GM12865 (cell line): ENCODE results near the gene GET4.
"Not testable (repeated sequence)": the region's sequence is repeated elsewhere in the genome, so short reads cannot be mapped to it uniquely, and the experiment has no call there.

Experiments
- DNase-seq: peaks from one replicate; pipeline ENCODE4 v3.0.0; 2010; ENCODE audit warnings: low read depth
- H3K4me3 ChIP-seq: 2 replicates; pipeline ENCODE4 v1.5.1; 2011; ENCODE audit warnings: mild to moderate bottlenecking, low read depth, low read length, control low read depth
- TF ChIP-seq, protein P1 (sequence below): IDR thresholded peaks from 2 replicates; pipeline ENCODE4 v1.5.1; 2011; ENCODE audit warnings: low read length, control low read depth, low read depth, inconsistent platforms; ENCODE audit not compliant: insufficient read depth; ENCODE audit errors: missing control alignments

GET4 gene

DNA sequence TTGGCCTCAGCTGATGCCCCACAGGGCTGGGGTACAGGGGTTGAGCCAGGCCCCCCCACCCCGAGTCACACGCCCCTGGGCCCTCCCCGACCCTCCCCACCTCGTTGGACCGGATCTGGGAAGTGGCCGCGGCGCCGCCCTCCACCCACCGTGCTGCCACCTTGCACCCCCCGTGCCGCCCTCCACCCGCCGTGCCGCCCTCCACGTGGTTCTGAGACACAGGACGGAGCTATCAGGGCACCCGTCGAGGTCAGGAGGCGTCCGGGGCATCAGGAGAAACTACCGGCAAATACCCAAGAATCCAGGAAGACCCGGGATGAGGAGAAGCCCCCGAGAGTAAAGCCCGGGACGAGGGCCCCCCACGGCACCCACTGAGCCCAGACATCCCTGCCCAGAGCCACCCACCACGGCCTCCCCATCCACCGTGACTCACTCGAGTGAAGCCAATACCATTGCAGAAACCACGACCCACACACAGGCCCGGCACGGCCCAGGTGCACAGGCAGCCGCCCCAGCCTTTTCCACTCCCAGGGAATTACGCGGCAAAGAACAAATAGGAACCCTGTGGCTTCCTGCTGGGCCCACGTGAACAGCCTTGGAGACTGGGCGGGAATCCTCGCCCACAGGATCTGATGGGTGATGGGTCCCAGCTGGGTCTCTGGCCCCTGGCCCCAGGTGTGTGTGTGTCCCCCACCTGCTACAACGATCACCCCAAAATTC, 44.2 kb downstream of the GET4 start:
- no peak overlapping the region for H3K4me3 ChIP-seq
- DNase-seq, result no peak

DNA sequence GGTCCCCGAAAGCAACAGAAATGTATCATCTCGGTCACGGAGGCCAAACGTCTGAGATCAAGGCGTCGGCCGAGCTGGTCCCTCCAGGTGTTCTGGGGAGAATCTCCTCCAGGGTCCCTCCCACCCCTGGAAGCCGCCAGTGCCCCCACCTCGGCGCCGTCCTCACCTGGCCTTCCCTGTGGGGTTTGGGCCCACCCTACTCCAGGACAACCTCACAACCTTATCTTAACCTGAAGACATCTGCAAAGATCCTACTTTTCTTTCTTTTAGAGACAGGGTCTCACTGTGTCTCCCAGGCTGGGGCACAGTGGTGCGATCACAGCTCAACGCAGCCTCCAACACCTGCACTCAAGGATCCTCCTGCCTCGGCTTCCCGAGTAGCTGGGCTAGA, 44.7 kb downstream of the GET4 start:
- DNase-seq, result no peak
- H3K4me3 ChIP-seq, result no peak overlapping the region
- TF ChIP-seq, protein P1, sequence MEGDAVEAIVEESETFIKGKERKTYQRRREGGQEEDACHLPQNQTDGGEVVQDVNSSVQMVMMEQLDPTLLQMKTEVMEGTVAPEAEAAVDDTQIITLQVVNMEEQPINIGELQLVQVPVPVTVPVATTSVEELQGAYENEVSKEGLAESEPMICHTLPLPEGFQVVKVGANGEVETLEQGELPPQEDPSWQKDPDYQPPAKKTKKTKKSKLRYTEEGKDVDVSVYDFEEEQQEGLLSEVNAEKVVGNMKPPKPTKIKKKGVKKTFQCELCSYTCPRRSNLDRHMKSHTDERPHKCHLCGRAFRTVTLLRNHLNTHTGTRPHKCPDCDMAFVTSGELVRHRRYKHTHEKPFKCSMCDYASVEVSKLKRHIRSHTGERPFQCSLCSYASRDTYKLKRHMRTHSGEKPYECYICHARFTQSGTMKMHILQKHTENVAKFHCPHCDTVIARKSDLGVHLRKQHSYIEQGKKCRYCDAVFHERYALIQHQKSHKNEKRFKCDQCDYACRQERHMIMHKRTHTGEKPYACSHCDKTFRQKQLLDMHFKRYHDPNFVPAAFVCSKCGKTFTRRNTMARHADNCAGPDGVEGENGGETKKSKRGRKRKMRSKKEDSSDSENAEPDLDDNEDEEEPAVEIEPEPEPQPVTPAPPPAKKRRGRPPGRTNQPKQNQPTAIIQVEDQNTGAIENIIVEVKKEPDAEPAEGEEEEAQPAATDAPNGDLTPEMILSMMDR, result no peak

More for the DNA sequence above, 44.2 kb downstream of the GET4 start:
- TF ChIP-seq, protein P1, result no peak

DNA sequence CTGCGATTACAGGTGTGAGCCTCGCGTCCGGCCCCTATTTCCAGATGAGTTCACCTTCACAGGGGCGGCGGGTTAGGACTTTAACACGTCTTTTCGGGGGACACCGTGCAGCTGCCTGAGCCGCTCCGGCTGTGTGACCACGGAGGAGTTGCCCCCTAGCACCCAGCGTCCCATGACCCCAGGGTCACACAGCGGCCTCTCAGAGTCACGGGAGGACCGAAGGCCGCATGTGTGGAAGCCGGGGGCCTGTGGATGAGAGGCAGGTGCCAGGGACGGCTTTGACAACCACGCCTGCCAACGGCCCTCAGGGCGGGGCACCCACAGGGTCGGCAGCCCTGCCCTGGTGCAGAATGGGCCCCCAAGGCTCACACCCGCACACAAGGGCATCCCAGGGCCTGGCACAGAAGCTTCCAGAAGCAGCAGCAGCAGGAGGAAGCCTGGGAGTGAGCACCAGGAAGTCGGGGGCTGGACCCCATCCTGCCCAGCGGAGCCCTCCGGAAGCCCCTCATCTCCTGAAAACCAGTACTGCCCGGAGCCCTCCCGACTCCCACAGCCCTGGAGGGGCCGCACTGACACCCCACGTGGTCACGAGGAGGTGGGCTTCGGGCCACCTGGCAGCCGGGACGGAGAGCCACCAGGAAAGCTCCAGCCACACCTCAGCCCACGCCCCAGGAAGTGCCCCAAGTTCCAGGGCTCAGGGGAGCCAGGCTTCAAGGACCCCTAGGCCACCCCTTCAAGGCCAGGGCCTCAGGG, 45.4 kb downstream of the GET4 start:
- DNase-seq, result no peak
- TF ChIP-seq, protein P1, result no peak
- peak overlapping the region; percentile 94 for H3K4me3 ChIP-seq

DNA sequence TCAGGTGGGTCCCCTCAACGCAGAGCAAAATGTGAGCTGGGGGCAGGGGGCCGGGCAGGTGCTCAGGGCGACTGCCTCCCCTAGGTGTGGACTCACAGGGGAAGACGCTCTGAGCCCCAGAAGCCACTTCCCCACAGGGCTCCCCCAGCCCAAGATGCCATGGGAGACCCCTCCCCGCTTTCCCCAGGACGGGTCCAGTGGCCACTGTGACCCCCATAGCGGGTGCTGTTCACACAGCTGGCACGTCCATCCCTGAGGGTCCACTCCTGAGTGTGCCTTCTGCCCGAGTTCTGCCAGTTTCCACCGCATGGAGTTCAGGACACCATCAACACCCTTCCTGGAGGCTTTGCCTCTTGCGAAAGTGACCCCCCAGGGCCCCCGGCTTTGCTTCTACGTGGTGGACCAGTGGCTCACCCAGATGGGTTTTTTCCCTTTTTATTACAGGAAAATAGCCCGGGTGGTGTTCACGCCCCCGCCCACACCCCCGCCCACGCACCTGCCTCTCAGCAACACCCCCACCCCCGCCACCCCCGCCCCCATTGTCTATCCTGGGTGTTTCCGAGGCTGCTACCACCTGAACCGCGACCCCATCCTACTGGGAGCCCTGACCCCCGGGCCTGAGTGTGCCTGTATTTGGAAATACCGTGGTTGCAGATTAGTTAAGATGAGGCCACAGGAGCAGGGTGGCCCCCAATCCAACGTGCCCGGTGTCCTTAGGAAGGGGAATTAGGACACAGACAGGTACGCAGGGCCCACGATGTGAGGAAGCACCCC, 46.2 kb downstream of the GET4 start:
- TF ChIP-seq, protein P1, result no peak
- peak overlapping the region; percentile 94 for H3K4me3 ChIP-seq
- DNase-seq, result no peak

DNA sequence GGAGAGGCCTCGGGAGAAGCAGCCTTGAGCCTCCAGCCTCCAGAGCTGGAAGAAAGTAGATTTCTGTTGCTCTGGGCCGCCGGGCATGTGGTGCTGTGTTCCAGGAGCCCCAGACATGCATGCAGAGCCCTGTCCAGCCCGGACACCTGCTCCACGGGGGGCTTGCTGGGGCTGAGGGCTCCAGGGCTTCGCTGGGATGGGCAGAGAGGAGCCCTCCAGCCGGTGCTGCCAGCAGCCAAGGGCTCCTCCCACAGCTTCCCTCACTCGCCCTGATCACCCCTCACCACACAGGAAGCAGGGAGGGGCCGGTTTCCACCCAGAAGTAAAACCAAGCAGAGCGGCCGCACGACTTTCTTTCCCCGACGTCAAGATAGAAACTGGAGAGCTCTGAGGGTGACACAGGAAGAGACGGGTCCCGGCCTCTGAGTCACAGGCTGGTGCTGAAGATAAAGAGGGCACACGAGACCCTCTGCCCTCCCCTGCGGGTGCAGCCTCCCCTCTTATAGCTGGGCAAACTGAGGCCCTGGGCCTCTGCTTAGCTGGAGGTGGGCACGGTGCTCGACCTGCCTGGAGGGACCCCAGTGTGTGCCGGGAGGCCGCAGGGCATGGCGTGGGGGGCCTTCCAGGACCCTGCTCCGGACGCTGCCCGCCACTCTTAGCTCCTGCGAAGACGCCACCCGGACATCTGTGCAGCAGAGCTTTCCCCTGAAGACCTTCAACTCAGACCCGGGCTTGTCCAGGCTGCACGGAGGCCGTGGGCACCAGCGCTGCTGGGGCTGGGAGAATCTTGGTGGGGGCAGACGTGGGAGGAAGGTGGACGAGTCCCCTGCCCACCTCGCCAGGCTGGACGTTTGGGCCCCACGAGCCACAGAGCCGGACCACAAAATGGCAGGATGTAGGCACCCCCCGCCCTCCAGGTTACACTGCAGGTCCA, 47.0 kb downstream of the GET4 start:
- H3K4me3 ChIP-seq, result peak overlapping the region; percentile 94
- peak; percentile 97 for DNase-seq
- TF ChIP-seq, protein P1, result no peak

DNA sequence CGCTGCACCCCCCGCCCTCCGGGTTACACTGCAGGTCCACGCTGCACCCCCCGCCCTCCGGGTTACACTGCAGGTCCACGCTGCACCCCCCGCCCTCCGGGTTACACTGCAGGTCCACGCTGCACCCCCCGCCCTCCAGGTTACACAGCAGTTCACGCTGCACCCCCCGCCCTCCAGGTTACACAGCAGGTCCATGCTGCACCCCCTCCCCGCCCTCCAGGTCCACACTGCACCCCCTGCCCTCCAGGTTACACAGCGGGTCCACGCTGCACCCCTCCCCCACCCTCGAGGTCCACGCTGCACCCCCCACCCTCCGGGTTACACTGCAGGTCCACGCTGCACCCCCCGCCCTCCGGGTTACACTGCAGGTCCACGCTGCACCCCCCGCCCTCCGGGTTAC, 47.7 kb downstream of the GET4 start:
- peak overlapping the region; percentile 94 for H3K4me3 ChIP-seq
- DNase-seq, result not testable (repeated sequence)
